HEK293 (cell line): ENCODE results near the gene ANKRD50.

Source experiments
- BCL11A ChIP-seq: fragments of 450-650 bp; formaldehyde crosslinking; IDR thresholded peaks from 2 replicates; pipeline ENCODE4 v1.5.1; 2016; ENCODE audit warnings: low read depth, missing biosample characterization, missing genetic modification characterization
- CTCF ChIP-seq: fragments of 450-650 bp; formaldehyde crosslinking; IDR thresholded peaks from 2 replicates; pipeline ENCODE4 v1.5.1; 2016; ENCODE audit warnings: missing biosample characterization, missing genetic modification characterization
- PATZ1 ChIP-seq: fragments of 450-650 bp; formaldehyde crosslinking; IDR thresholded peaks from 2 replicates; pipeline ENCODE4 v1.5.1; 2016; ENCODE audit warnings: missing biosample characterization, missing genetic modification characterization
- YY2 ChIP-seq: fragments of 450-650 bp; formaldehyde crosslinking; IDR thresholded peaks from 2 replicates; pipeline ENCODE4 v1.5.1; 2016; ENCODE audit warnings: missing biosample characterization, missing genetic modification characterization
- ZNF157 ChIP-seq: fragments of 450-650 bp; formaldehyde crosslinking; IDR thresholded peaks from 2 replicates; pipeline ENCODE4 v1.5.1; 2016; ENCODE audit warnings: missing biosample characterization, missing genetic modification characterization
- ZNF561 ChIP-seq: fragments of 450-650 bp; IDR thresholded peaks from 2 replicates; pipeline ENCODE4 v1.5.1; 2018; ENCODE audit warnings: missing biosample characterization, missing genetic modification characterization, borderline replicate concordance
- ZNF768 ChIP-seq: fragments of 450-650 bp; formaldehyde crosslinking; IDR thresholded peaks from 2 replicates; pipeline ENCODE4 v1.5.1; 2018; ENCODE audit warnings: missing biosample characterization, mild to moderate bottlenecking, missing genetic modification characterization
- ZNF837 ChIP-seq: fragments of 450-650 bp; formaldehyde crosslinking; IDR thresholded peaks from 2 replicates; pipeline ENCODE4 v1.5.1; 2016; ENCODE audit warnings: missing biosample characterization, missing genetic modification characterization

- TF ChIP-seq ZNF837 (tag by site-specific recombination) (no peak), ZNF768 (tag by site-specific recombination) (no peak), ZNF561 (tag by site-specific recombination) (no peak), BCL11A (no peak), CTCF (tag by site-specific recombination) (peak; percentile 70), YY2 (tag by site-specific recombination) (no peak), PATZ1 (0 out of 2 replicates have a peak, but pooled peaks have one; percentile 5), ZNF157 (no peak)
Measured at GRCh38 chr4:124713185-124713592, 657 bp upstream of the ANKRD50 start.
